Activated T-cell treated with anti-CD3 and anti-CD28 coated beads, Interleukin-2, amount 50 U/mL, for 72 hours (primary cell): ENCODE measurements around the gene THAP4. TPM values are rescaled to one million over a fixed set of nuclear protein-coding genes. Genes with fewer than 3 reads are reported as not detected.
"Not testable (repeated sequence)": the region's sequence is repeated elsewhere in the genome, so short reads cannot be mapped to it uniquely, and the experiment has no call there.

Experiments used
- ATAC-seq, 2 donors: fragments of 150-1000 bp; cut with Tn5 transposase; replicated peaks in 1 of 2; 2 replicates each; pipeline ENCODE4 v1.10.0; 2021; ENCODE audit warnings: moderate library complexity in 2 of 2, mild to moderate bottlenecking in 1 of 2
- DNase-seq, 2 donors: peaks; one replicate each; pipeline ENCODE4 v3.0.0; 2021 to 2022; ENCODE audit warnings: mixed read lengths in 1 of 2
- H3K27ac Mint-ChIP-seq: one replicate; pipeline ENCODE4 v1.8.0; 2022; ENCODE audit warnings: mild to moderate bottlenecking, moderate library complexity, mixed read lengths
- H3K27me3 Mint-ChIP-seq: one replicate; pipeline ENCODE4 v1.8.0; 2022; ENCODE audit warnings: low read depth, mixed read lengths
- H3K36me3 Mint-ChIP-seq, 2 donors: one replicate each; pipeline ENCODE4 v1.8.0; 2022; ENCODE audit warnings: mixed read lengths in 2 of 2, mild to moderate bottlenecking in 1 of 2; ENCODE audit not compliant: insufficient read depth in 2 of 2
- H3K4me1 Mint-ChIP-seq: one replicate; pipeline ENCODE4 v1.8.0; 2022; ENCODE audit warnings: low read depth, mixed read lengths
- H3K4me3 Mint-ChIP-seq, 2 donors: one replicate each; pipeline ENCODE4 v1.8.0; 2022; ENCODE audit warnings: mild to moderate bottlenecking in 2 of 2, mixed read lengths in 2 of 2, moderate library complexity in 2 of 2
- H3K9me3 Mint-ChIP-seq, 2 donors: one replicate each; pipeline ENCODE4 v1.8.0; 2022; ENCODE audit warnings: mixed read lengths in 2 of 2
- total RNA-seq, 2 donors: library from RNA; stranded (reverse); gene quantifications; one replicate each; pipeline ENCODE4 v1.2.3, GENCODE V29; 2022

THAP4 gene
- total RNA-seq, 2 donors from 2014 or later = 41.8 to 50.9 TPM

DNA sequence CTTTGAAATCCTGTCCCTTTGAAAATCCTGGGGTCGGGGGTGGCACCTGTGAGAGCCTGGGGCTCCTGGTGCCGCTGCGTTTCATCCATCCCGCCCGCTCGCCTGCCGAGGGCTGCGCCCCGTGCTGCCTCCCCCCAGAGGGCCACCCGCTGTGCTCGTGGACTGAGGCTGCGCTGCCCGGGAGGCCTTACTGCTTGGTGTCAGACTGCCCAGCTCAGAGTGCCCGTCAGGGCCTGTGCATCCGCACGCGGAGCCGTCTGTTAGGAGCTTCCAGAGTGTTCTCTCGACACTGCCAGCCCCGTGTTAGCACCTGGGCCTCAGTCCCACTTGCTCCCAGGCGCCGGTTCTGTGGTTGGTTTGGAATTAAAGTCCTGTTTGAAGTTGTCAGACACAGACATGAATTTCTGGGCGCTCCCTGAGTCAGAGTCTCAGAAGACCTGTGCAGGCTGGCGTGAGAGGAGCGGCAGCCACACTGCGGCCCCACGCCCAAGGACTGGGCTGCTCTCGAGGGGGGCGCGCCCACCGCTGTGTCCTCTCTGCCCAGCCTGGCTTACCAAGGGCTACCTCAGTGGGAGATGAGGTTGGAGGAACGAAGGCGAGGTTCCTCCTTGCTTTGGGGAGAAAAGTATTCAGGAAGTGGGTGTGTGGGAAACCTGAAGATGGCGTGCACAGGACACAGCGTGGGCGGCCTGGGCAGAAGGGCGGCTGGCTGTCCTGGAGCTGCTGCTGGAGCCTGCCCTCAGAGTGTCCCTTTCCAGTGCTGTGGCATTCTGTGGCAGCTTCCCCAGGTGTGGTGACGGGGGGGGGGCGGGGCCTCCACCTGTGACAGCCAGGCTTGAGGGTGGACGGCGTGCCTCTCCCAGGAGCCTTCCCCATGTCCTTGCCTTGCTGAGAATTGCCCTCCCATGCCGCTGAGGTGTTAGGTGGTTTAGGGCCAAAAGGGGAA is 35.6 kb upstream of the THAP4 start:
- Mint-ChIP-seq H3K4me1 (peaks cover 5% of the 10 kb centered on the region), H3K4me3 (no peak overlapping the region), H3K27me3 (no peaks in the 10 kb centered on the region), H3K9me3 (no peaks in the 10 kb centered on the region), H3K27ac (no peak overlapping the region), H3K36me3 (peaks cover 0 to 5% of the 10 kb centered on the region in 2 donors)
- ATAC-seq (peak in 1 of 2 donors; percentile 27), DNase-seq (no peak)

DNA sequence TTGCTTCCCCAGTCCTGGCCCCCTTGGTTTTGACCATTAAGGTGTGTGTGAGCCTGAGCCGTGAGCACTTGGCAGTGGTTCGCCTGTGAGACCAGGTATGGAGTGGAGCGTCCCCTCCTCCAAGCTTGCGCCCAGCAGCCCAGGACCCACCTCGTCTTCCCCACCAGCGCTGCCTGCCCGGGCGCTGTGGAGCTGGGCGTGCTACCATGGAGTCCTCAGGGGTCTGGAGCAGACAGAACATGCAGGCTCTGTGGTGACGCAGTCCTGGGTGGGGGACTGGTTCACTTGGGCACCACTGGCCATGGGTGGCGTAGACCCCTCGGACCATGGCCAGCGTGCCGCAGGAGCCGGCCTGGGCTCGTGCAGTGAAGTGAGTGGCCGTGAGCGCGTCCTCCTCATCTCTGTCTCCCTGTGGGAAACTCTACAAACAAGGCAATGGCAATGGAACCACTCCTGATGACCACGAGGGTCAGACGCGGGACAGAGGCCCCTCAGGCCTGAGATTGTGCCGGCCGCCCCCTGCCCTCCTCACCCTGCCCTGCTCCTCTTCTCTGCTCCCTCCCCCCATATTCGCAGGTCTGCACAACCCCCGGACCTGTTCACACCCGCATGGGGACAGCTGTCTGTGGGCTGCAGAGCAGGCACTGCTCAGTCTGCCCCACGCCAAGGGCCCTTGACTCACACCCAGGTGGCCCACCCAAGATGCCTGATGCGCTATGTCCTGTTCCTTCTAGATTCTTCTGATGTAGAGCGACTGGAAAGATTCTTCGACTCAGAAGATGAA is 34.7 kb upstream of the THAP4 start:
- Mint-ChIP-seq H3K4me1 (peaks cover 5% of the 10 kb centered on the region), H3K27me3 (no peaks in the 10 kb centered on the region), H3K9me3 (no peaks in the 10 kb centered on the region), H3K36me3 (peaks cover 0 to 5% of the 10 kb centered on the region in 2 donors), H3K27ac (no peak overlapping the region), H3K4me3 (no peak overlapping the region)
- no peak for DNase-seq
- peak in 1 of 2 donors; percentile 12 for ATAC-seq

DNA sequence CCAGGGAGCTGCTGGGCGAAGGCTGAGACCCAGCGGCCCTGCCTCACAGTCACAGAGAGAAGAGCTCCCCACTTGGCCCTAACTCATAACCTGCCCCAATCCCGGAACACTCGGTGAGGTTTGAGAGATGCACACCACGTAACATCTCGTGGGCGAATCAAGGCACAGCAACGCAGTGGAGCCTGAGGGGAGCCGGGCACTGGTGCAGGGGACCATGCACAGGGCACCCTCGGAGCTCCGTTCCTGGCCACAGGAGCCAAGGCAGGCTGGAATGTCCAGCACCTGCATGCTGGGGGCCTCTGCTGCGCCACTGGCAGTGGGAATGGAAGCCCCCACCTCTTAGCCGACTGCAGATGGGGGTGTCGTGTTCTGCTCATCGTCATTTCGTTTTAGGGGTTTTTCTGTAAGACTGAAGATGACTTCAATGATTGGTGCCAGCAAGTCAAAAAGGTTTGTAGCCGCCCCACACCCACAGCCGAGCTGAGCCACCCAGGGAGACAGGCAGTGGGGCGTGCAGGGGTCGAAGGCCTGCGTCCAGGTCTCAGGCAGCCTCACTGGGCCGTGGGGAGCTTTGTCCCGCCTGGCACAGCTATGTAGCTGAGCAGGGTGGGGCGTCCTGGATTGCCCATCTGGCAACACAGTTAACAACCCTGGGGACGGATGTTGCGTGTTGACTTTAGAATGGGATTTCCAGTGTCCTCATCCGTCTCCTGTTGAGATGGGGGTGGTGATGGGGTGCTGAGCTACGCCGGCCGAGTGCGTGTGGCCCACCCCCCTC is 33.6 kb upstream of the THAP4 start:
- DNase-seq = no peak
- Mint-ChIP-seq H3K36me3 (peaks cover 0 to 5% of the 10 kb centered on the region in 2 donors), H3K27ac (no peak overlapping the region), H3K9me3 (no peaks in the 10 kb centered on the region), H3K27me3 (no peaks in the 10 kb centered on the region), H3K4me1 (peaks cover 9% of the 10 kb centered on the region), H3K4me3 (no peak overlapping the region)
- ATAC-seq = no peak

DNA sequence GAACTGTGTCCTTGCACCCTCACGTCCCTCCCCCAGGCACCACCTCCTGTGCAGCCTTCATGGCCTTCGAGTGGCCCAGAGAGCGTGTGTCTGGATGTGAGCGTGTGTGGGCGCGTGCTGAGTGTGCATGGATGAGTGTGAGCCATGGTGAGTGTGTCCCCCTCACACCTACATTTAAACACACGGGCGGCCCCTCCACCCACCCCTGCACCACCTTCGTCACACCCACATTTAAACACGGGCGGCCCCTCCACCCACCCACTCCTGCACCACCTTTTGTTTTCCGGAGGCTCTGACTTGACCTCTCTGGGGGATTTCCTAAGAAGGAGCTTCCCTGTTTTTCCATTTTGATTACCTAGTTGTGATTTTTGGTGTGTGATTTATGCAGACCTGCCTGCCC is 31.9 kb upstream of the THAP4 start:
- H3K36me3 Mint-ChIP-seq = peaks cover 0 to 5% of the 10 kb centered on the region in 2 donors
- DNase-seq (no peak), ATAC-seq (no peak)
- no peak overlapping the region for H3K27ac Mint-ChIP-seq
- H3K9me3 Mint-ChIP-seq = no peaks in the 10 kb centered on the region
- no peaks in the 10 kb centered on the region for H3K27me3 Mint-ChIP-seq
- peaks cover 23% of the 10 kb centered on the region for H3K4me1 Mint-ChIP-seq
- H3K4me3 Mint-ChIP-seq = no peak overlapping the region

DNA sequence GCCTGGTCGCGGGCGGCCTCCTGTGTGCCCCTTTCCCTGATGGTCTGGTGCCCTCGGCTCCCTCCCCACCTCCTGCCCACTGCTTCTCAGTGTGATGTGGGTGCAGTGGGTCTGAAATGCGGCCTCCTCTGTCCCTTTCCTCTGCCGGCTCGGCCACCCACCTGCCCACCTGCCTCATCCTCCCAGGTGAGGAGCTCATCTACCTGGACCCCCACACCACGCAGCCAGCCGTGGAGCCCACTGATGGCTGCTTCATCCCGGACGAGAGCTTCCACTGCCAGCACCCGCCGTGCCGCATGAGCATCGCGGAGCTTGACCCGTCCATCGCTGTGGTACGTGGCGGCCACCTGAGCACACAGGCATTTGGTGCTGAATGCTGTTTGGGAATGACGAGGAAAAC is 31.4 kb upstream of the THAP4 start:
- Mint-ChIP-seq H3K27ac (peak overlapping the region; percentile 32), H3K9me3 (no peaks in the 10 kb centered on the region), H3K4me1 (peaks cover 23% of the 10 kb centered on the region), H3K27me3 (no peaks in the 10 kb centered on the region), H3K4me3 (no peak overlapping the region), H3K36me3 (peaks cover 0 to 6% of the 10 kb centered on the region in 2 donors)
- ATAC-seq (no peak), DNase-seq (no peak)

DNA sequence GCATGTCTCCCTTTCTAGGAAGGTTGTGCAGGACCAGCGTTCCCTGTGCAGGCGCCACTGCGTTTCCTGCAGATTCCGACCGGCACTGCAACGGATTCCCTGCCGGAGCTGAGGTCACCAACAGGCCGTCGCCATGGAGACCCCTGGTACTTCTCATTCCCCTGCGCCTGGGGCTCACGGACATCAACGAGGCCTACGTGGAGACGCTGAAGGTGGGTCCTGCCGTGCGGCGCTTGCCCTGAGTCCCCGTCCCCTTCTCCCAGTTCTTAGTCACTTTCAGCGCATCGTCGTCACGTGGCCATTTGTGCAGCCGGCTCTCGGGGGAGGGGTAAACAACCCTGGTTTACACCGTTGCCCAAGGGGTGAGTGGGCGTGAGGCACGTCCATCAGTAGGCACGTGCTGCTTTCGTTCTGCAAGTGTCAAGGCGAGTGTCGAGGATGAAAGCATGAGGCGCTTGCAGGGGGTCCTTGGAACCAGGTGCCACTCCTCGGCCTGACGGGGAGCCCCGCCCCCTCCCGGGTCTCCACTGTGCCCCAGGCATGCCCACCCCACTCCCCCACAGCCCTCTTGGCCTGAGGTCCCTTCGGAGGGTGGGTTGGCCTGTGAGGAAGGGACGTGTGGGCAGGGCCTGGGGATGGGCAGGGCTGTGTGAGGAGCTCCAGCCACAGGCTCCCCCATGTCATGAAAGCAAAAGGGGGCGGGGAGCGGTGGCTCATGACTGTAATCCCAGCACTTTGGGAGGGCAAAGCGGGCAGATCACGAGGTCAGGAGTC is 29.9 kb upstream of the THAP4 start:
- ATAC-seq (no peak), DNase-seq (no peak)
- Mint-ChIP-seq H3K27me3 (no peaks in the 10 kb centered on the region), H3K4me1 (peaks cover 18% of the 10 kb centered on the region), H3K27ac (no peak overlapping the region), H3K9me3 (no peaks in the 10 kb centered on the region), H3K36me3 (peaks cover 0 to 8% of the 10 kb centered on the region in 2 donors), H3K4me3 (no peak overlapping the region)

DNA sequence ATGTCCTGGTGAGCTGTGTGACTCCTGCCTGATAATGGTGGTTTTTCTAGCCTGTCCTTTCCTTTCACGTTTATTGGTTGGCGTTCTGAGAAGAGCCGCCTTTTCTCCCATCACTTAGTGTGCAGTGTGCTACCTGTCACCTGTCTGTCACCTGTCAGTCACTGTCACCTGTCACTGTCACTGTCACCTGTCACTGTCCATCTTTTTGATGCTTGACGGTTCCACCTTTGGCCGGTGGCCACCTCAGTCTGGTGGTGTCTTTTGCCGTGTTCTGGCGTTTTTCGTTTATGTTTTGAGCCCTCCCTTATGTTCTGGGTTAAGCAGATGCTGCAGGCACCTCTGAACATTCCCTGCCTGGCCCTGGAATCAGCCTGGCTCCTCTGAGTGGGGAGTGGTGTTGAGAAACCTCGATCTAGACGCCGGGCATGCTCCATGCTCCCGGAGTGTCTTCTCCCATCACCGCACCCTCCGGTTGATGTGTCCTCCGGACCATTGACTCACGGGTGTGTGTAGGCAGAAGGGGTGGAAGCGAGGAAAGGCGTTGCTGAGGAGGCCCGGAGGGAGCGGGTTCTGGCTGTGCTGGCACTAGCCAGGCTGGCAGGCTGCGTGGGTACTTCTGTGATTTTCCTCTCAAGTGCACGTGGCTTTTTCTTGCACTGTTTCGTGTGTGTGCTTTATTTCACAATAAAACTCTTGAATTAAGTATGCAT is 28.9 kb upstream of the THAP4 start:
- Mint-ChIP-seq H3K27ac (no peak overlapping the region), H3K27me3 (no peaks in the 10 kb centered on the region), H3K36me3 (peaks cover 0 to 8% of the 10 kb centered on the region in 2 donors), H3K9me3 (no peaks in the 10 kb centered on the region), H3K4me1 (peaks cover 18% of the 10 kb centered on the region), H3K4me3 (no peak overlapping the region)
- no peak for ATAC-seq
- DNase-seq = no peak

DNA sequence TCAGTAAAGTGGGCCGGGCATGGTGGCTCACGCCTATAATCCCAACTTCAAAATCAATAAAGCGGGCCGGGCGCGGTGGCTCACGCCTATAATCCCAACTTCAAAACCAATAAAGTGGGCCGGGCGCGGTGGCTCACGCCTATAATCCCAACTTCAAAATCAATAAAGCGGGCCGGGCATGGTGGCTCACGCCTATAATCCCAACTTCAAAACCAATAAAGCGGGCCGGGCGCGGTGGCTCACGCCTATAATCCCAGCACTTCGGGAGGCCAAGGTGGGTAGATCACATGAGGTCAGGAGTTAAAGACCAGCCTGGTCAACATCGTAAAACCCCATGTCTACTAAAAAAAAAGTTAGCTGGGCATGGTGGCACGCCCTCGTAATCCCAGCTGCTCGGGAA is 25.8 kb upstream of the THAP4 start:
- DNase-seq, H3K27me3 Mint-ChIP-seq, H3K27ac Mint-ChIP-seq, ATAC-seq, H3K9me3 Mint-ChIP-seq, H3K4me3 Mint-ChIP-seq: not testable (repeated sequence)
- Mint-ChIP-seq H3K36me3 (peaks cover 4 to 10% of the 10 kb centered on the region in 2 donors), H3K4me1 (peaks cover 18% of the 10 kb centered on the region)

DNA sequence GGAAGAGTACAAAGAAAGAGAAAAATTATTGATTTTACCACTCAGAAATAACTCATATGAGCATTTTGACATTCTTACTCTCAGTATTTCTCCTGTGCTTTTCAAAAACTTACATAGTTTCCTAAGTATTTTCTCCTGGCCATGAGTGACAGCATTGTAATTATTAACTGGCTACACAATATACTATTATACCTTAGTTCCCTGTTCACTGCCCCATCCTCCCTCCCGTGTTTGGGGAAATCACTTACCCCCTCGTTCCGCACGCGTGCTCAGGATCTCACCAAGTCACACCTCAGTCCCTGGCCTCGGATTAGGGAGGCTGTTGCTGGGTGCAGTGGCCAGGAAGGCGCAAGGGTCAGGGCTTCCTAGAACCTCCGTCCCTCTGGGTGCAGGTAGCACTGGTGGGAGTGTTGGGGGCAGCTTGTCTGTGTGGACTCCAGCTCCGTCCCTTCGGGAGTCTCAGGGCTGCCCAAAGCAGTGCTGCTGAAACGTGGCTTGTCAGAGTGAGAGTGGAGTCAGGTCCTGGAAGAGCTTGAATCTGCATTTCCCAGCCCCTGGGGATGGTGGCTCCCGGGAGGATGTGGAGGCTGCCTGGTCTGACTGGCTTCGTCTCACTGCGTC is 23.7 kb upstream of the THAP4 start:
- no peak for ATAC-seq
- Mint-ChIP-seq H3K4me1 (peaks cover 15% of the 10 kb centered on the region), H3K36me3 (peaks cover 4 to 16% of the 10 kb centered on the region in 2 donors), H3K27me3 (no peaks in the 10 kb centered on the region), H3K27ac (no peak overlapping the region), H3K9me3 (no peaks in the 10 kb centered on the region), H3K4me3 (no peak overlapping the region)
- no peak for DNase-seq

DNA sequence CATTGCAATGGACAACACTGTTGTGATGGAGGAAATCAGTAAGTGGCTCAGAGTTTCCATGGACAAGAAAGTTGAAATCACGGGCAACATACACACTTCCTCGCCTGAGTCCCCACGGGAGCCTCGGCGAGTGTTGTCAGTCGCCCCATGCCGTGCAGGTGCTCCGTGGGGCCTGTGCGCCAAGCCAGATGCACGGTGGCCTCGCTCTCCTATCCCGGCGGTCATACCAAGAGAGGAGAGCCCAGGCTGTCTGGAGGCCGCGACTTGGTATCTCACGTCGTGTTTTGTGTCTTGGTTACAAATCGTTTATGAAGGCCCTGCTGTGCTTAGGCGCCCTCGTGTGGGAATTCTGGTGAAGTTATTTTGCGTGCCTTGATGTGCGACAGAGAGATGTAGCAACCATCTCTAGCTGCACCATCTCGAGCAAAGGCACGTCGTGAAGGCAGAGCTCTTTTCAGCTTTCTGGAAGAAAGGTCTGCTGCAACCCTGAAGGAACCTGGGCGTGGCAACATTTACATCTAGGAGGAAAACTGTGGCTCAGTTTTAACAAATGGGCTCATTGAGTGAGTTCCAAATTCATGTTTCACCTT is 22.3 kb upstream of the THAP4 start:
- peaks cover under 1% of the 10 kb centered on the region for H3K4me1 Mint-ChIP-seq
- no peak overlapping the region for H3K4me3 Mint-ChIP-seq
- H3K27ac Mint-ChIP-seq = no peak overlapping the region
- ATAC-seq (no peak), DNase-seq (peak; percentile 35 to 45)
- no peaks in the 10 kb centered on the region for H3K9me3 Mint-ChIP-seq
- no peaks in the 10 kb centered on the region for H3K27me3 Mint-ChIP-seq
- H3K36me3 Mint-ChIP-seq = peaks cover 4 to 16% of the 10 kb centered on the region in 2 donors

DNA sequence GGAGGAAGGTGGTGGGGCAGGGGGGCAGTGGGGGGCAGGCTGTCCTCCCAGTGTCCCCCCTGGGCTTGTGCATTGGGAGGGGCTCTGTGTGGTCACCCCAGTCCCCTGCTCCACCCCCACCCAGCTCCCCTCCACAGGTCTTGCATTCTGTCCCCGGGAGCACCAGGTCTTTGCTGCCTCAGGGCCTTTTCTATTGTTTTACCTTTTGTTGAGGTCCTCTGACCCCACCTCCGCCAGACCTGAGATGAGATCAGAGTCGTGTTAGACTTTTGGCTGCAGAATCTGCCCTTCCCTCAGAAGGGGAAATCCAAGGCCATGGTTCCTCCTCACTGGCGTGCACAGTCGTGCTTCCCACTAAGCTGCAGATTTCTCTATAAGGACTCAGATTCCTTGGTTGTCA is 21.3 kb upstream of the THAP4 start:
- Mint-ChIP-seq H3K9me3 (no peaks in the 10 kb centered on the region), H3K27me3 (no peaks in the 10 kb centered on the region), H3K36me3 (peaks cover 4 to 14% of the 10 kb centered on the region in 2 donors), H3K4me1 (no peaks in the 10 kb centered on the region), H3K4me3 (no peak overlapping the region), H3K27ac (no peak overlapping the region)
- no peak for DNase-seq
- ATAC-seq = no peak
